ENCODE data around the gene BCL2.
A peak's percentile ranks its signal among the peaks of the same experiment; 100 is the strongest.

Gene BCL2

DNA sequence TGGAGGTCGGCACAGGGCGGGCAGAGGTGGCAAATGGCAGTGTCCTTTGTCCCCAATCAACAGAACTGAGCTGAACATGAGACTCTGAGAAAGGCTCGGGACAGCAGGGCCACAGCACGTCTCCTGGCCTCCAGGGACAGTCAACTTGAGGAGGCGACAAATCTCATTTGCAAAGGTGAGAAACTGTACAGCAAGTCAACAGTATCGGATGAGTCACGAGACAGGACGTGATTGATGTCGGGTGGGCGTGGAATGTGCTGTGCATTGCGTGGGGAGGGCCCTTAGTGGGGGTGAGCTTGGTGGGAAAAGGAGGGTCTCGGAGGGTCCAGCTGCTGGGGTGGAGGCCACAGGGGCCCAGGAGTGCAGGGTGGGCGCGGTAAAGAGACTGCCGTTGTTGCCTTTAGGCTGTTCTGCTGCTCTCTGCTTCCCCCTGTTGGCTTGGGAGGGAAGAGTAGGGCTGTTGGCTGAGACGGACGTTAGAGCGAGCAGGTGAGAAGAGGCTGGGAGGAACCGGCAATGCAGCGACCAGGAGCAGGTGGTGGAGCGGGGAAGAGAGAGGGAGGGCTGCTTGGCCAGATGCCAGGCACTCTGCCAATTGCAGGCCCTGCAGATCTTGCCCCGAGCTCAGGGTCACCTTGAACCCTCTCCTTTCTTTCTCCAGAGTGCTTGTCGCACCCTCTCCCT, 164.3 kb downstream of the BCL2 start:
- peak; percentile 99 for DNase-seq

DNA sequence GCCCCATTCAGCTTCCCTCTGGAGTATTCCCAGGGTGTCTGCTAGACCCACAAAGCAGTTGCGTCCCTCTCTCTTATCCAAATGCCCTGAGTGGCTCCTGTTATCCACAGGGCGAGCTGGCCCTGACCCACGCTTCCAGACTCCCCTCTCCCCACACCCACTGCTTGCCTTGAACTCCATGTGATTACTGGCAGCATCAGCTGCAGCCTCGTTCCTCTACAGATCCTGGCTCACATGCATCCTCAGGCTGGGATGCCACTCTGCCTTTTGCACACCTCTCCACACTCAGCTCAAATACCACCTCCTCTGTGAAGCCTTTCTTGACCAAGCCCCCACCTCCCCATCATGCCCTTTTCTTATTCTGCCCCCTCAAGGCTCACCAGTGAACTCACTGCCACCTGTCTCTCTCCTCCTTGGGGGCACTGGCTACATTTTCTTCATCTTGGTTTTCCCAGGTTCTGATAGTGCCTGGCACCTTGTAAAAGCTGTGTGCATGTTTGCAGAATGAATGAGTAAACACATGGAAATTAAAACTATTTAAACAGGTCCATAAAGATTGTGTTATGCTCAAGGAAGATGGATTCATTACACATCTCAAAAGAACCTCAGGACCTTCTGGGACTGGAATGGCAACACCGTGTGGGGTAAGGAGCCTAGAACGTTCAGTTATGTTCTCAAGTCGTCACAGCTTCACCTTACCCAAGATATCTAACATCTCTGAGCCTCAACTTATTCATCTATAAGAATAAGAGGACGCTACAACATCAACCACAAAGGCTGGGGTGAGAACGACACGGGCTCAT, 165.0 kb downstream of the BCL2 start:
- no peak for DNase-seq

DNA sequence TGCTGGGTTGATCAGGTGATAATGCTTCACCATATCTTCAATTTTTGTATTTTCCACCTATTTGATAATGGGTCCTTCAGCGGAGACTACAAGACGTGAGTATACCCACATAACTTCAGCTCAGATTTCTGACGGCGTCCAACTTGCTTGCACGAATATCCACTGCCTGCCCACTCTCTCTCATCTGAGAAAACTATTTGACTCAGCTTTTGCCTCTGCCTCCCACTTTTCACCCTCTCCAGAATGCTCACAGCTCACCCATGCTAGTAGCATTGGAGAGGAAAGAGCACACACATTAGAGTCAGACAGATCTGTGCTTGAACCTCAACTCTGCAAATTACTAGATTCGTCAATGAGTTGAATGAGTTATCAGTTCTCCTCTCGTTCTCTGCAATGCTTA, 166.8 kb downstream of the BCL2 start:
- peak; percentile 75 for DNase-seq

DNA sequence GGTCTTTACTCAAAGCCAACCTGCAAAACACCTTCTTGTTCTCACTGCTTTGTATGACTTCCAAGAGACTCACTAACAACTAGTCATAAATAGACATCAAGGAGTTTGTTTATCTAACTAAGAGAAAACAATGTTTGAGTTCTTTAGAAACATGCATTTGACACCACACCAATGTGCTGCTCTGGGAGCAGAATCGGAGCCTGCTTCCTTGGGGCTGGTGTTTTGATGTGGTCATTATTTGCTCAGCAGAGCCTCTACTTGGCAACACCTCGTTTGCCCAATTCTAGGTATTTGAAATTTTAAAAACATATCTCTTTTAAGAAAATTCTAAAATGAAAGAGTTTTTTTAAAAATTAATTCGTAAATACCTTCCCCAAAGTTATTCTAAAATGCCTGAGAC, 167.5 kb downstream of the BCL2 start:
- DNase-seq = no peak

DNA sequence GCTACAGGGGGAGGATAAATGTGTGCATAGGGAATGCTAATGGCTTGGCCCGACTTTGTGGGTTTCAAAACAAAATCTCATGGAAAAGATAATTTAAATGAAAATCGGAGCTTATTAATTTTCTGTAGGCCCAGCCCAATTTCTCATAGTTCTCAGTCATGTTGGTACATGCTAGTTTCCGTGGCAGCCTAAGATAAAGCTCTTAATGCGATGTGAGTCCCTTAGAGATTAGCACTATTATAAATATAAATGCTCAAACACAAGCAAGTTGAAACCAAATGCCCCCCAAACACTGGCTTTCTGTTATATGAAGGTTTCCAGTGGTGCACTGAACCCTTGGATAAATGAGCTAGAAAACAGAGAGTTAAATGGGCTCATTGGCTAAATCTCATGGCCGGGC, 168.0 kb downstream of the BCL2 start:
- DNase-seq = no peak

DNA sequence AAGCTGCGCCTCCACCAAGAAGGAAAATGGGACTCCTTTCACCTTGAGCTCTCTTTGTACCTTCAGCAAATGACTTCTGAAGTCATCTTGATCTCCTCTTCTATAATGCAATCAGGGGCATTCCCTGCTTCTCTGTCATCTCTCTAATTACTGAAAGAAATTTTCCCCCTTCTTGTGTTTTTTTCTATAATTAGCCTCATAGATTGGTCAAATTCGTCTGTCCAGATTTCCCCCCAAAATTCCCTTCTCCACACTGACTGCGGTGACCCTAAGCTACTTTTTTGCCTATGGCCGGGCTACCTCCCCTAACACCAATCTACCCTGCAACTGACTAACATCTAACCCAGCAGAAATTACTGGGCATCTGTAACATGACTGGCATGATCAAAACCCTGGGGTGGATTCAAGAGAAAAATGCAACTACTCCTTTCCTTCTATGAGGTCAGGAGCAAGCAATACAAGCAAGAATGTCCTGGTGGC, 168.6 kb downstream of the BCL2 start:
- peak; percentile 29 for DNase-seq

DNA sequence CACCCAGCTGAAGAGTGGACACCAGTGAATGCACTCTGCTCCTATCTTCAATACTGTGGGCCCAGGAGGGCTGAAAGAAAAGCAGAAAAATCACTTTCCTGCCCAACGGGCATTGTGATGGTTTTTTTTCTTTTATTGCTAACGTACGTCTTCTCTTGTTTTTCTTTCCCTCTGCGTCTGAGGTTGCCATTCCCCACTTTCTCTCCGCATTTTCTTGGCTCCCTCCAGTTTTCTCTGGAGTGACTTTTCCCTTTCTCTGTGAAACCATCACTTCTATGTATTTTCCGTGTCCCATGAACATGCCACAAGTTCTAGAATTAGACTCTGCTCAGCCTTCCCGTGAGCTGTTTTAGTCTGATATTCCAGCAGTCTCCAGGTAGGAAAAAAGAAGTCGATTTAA, 169.2 kb downstream of the BCL2 start:
- no peak for DNase-seq

DNA sequence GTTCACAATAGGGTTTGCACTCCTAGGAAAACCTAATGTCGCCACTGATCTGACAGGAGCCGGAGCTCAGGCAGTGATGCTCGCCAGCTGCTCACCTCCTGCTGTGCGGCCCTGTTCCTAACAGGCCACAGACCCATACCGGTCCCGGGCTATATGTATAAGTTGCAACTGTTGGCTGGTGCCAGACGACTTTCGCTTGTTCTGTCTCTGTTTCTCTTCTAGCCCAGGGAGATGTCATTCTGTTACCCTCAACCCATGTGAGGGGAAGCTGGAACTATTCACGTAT, 170.3 kb downstream of the BCL2 start:
- DNase-seq = peak; percentile 71

DNA sequence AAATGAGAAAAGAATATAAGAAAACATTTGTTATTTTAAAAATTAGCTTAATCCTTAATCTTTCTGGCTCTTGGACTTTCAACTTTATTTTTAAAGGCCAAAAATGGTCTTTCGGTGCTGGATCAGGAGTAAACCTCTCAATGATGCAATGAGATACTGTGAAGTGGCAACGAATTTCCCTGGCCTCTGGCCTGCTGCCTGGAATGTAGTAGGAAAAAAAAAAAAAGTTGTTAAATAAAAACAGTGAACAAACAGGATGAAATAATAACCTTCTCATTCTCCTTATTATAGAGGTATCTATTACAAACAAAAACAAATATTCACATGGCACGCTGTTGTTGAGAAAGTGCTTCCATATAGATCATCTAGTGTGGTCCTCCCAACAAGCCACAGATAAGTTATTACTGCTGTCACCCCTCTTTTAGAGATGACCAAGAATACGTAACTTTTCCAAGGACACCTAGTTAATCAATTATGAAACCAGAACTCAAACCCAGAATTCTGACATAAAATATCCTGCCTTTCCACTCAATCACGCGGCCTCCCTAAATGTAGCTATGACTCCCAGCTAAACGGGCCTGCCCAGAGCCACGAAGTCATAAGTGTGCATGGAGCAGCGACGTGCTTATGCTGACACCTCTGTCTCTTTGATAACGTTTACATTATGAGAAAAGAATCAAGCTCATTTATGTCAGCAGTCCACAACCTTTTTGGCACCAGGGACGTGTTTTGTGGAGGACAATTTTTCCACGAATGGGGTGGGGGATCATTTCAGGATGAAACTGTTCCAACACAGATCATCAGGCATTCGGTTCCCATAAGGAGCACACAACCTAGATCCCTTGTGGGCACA, 170.9 kb downstream of the BCL2 start:
- DNase-seq = peak; percentile 77

DNA sequence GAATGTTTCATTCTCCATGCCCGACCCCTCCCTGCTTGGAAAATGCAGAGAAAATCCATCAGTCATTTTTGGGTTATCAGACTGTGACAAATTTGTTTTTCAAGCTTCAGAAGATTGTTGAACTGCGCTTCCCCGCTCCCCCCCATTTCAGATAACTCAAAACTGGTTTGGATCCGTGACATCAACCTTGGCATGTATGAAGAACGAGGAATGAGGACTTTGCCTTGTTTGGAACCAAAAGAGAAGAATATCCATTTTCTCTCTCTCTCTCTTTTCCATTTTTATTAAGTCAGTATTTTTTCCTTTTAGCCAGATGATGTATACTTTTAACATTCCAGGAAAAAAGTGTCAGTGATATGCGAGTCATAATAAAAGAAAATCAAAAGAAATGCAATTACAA, 171.6 kb downstream of the BCL2 start:
- no peak for DNase-seq

DNA sequence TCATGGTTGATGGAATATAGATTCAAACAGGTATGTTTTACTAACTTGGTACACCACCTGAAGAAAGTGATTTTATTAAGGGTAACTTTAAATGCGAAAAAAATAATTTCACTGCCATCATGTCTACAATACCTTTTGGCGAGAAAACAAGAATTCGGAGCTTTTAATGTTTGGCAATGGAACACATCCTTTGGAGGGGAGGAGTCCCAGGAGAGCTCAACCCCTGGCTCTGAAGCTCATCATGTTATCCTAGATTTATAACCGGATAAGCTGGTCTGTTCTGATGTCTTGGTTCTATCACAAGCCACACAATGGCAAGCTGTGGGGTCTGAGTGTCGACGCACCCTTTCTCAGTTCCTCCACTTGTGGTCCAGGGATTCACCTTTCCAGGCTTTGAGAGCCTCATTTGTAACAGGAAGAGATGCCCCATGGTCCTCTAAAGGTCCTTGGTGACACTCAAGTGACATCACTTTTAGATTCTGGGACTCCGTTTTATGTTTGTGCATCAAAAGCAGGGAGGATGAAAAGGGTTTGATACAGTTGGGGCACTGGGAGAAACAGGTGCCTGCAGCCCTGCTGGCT, 172.7 kb downstream of the BCL2 start:
- DNase-seq = no peak

DNA sequence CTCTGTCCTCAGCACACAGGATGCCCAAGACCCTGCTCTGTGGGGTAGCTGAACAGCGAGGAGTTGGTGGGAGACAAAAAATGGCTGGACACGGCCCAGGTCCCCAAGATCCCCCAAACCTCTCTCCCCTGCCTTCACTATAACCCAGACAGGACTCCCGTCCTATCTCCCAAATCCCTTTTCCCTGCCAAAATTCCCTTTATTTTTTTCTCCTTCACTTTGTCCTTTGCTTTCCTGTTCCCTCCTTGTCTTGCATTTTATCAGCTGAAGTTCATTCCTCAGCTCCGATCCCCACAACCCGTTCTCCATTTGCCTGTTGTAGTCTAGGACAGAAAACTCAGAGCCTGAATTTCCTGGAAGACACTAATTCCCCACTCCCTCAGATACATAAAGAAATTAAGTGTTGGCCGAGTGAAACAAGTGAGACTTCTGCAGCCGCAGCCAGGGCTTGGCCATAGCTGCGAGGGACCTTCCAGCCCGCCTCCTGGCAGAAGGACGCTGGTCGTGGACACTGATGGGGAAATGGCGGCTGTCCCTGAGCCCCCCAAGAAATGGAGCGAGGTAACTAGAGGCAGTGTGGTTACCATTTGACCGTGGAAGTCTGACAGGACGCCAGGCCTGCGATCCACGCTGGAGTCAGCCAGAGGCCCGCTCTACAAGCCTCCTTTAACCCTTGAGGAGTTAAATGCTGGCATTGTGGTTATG, 173.6 kb downstream of the BCL2 start:
- no peak for DNase-seq

DNA sequence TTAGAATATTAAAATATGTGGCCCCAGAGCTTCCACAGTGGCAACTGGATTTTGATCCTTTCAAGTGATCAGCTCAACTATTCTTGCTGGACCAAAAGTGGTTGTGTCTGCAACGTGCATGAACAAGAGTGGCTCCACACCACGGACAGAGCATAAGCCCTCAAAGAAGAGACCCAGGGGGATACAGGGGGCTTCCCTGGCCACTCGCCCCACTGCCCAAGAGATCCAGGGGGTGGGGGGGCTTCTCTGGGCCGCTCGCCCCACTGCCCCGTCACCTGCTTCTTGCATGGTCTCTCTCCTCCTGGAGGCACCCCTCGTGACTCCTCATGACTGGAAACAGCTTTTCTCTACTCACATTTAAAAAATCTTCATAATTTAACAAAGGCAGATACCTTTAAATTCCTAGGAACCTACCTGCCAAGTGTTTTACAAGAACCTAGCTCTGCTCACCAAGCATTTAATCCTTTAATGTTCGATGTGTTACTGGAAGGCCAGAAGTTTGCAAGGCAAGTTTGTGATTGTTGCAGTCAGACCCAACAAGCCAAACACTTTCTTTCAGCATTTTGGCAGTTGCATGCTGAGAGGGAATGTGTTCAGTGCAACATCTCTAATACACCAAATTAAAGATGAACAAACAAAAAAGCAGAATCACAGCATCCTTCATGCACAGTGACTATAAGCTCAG, 174.3 kb downstream of the BCL2 start:
- DNase-seq = no peak

DNA sequence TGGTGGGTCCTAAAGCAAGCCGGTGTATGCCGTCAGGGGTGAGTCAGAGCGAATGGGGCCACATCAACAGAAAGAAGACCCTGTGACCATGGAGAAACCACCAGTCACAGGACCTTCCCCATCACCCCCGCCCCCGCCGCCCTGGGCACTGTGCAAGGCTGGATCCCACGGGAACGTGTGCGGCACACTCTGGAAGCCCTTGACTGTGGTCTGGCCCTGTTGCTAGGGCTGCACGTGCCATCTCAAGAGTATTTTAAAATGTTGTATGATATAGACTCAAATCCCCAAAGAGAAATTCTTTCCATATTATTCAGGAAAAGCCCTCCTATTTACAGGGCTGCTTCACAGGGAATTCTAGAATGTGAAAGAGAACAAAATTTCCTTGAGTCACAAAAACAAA, 174.8 kb downstream of the BCL2 start:
- DNase-seq = no peak

DNA sequence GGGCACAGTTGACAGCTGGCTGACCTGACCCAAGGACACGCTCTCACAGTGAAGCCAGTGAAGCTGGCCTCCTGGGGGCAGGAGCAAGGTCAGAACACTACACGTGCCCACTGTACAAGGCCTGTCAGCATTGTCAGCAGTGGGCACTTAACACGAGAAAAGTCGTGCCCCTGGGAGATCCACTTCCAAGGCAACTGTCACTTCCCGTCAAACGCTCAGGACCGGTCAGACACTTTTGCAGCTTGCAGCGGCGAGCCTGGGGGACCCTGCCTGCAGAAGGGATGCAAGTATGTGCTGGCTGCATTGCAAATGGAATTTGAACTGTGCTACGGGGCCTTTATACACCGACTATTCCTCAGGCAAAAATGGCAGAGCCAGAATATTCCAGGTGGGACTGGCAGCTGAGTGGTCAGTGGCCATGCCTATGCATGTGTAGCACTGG, 176.2 kb downstream of the BCL2 start:
- DNase-seq = no peak

DNA sequence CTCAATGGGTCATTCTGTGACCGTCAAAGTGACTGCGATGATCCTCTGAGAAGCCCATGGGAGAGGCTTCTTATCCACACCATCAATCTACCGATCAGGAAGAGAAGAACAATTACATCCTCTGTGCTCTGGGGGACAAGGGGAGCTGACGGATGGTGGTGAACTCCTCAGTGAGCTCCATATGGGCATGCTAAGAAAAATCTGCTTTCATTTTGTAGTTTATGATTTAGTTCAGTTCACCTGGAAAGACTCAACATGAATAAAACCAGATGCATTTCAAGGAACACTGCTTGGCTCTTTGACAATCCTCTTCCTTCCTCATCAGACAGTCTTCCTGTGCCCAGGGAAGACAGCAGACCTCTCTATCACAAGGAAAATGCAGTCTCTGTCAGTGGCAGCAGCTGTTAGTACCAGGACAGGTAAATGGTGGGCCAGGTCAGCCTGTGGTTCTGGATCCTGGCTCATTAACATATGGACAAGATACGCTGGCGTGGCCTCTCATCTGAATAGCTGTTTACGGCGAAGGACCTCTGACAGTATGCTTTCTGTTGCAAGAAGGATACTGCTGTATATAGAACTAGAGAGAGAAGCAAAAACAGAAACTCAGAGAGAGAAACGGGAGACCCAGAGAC, 176.9 kb downstream of the BCL2 start:
- DNase-seq = no peak

DNA sequence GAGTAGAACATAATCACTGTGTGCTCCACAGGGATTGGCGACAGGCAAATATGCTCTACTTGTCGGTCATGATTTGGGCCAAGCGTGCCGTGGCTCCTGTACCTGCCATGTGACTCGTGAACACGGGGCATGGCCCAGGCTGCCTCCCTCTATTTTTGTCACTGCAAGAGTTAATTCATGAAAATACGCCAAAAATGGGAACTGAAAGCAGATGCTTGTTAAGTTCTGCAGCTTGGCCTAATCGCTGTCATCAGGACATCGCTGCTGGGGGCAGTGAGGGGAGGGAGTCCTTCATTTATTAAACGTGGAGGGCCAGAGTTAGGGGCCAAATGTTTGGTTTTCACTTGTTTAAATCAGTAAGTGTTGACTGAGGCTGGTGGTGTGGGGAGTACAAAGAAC, 177.8 kb downstream of the BCL2 start:
- no peak for DNase-seq

DNA sequence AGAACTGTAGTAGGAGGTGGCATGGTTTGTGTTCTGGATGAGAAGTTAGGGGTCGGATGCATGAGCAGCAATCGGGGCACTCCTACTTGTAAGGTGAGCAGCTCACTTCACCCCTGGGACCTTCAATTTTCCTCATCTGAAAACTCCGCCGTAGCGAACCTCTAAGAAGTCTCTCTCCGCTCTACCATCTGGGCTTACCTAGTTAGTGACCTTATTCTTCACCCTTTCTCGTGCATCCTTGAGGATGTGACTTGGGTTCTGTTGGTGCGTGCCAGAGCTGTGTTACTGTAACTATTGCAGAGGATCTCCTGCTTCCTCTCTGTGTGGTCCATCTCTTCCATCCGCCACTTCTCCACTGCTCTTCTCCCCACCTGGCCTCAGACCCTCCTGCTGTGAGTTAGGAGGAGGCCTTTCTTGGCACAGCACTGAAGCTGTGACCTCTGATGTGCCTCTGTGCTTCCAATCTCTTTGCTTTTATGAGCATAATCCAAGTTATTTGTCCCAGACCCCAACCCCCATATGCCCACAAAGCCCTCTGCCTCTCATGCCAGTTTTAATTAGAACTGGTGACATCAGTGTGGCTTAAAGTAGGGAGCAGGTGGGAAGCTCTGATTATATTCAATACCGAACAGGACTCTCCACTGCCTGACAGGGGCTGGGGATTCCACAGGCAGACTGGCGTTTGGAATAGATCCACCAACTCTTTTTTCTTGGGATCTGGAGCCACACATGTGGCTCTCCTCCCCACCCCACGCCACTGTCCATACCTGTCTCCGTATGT, 178.4 kb downstream of the BCL2 start:
- DNase-seq = no peak

DNA sequence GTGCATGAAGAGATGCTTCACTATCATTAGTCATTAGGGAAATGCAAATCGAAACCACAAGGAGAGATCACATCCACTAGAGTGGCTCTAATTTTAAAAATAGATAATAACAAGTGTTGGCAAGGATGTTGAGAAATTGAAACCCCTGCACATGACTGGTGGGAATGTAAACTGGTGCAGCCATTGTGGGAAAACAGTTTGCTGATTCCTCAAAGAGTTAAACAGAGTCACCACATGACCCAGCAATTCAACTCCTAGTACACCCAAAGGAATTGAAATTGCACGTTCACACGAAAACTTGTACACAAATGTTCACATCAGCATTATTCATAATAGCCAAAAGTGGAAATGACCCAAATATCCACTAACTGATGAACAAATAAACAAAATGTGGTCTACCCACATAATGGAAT, 179.5 kb downstream of the BCL2 start:
- no peak for DNase-seq

DNA sequence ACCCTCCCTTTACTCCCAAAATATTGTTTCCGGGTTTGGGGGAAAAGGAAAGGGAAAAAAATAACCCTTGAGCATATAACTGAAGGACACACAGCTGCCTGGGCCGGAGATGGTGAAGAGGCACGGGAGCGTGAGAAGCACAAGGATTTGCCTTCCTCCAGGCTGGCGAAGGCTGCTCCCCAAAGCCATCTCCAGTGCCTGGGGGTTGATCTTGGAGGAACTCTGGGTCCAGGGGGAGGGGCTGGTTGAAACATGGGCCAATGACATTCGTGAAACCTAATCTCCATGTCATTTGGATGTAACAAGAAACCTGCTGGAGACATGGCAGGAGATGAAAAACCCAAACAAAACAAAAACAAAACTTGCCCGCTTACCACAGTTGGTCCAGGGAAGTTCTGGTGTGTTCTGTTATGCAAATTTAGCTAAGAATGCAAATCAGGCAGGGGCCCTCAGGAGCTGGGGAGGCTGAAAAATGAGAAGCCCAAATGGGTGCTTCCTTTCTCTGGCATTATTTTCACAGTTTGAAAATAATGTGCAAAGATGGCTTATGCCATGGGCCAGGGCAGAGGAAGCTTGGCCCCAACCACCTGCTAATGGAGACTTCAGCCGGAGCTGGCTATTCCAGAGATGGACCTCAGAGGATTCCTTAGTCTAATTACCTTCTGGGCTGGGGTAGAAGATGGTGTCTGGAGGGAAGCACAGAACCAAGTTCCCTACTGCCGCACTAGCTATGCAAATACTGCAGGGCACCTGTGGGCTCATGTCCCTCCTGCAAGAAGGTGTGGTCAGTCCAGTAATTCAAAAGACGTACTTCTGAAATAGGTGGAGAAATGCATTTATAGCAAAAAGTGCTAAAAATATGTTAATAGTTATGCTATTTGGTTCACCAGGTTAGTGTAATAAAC, 180.9 kb downstream of the BCL2 start:
- peak; percentile 27 for DNase-seq
